Brain microvascular endothelial cell (primary cell): ENCODE data around the gene USP3.
A peak's percentile ranks its signal among the peaks of the same experiment; 100 is the strongest.

ENCODE experiments used
- DNase-seq: peaks from one replicate; pipeline ENCODE4 v3.0.0-alpha.2; 2020
- H3K27ac ChIP-seq: fragments of 250-450 bp; sonication (Bioruptor Pico); 2 replicates; pipeline ENCODE4 v1.5.1; 2020; ENCODE audit warnings: mild to moderate bottlenecking, moderate library complexity
- H3K27me3 ChIP-seq: fragments of 250-450 bp; sonication (Bioruptor Pico); replicated peaks from 2 replicates; pipeline ENCODE4 v1.5.1; 2020; ENCODE audit warnings: mild to moderate bottlenecking
- H3K36me3 ChIP-seq: fragments of 250-450 bp; sonication (Bioruptor Pico); replicated peaks from 2 replicates; pipeline ENCODE4 v1.5.1; 2020; ENCODE audit warnings: mild to moderate bottlenecking
- H3K4me3 ChIP-seq: 2 replicates; pipeline ENCODE4 v1.5.1; 2011; ENCODE audit warnings: low read depth, mild to moderate bottlenecking, control low read depth, low read length, moderate library complexity
- in situ Hi-C: cut with HindIII; loops from 2 replicates; pipeline ENCODE4 v1.10.0; 2017; ENCODE audit warnings: low sequenced_read_pairs, low pct_ligation_motif_present
- TF ChIP-seq, protein P1 (sequence below): IDR thresholded peaks from 2 replicates; pipeline ENCODE4 v1.5.1; 2011; ENCODE audit warnings: low read depth, mild to moderate bottlenecking, moderate library complexity, low read length, control low read depth, inconsistent platforms; ENCODE audit errors: missing control alignments

The USP3 gene, protein sequence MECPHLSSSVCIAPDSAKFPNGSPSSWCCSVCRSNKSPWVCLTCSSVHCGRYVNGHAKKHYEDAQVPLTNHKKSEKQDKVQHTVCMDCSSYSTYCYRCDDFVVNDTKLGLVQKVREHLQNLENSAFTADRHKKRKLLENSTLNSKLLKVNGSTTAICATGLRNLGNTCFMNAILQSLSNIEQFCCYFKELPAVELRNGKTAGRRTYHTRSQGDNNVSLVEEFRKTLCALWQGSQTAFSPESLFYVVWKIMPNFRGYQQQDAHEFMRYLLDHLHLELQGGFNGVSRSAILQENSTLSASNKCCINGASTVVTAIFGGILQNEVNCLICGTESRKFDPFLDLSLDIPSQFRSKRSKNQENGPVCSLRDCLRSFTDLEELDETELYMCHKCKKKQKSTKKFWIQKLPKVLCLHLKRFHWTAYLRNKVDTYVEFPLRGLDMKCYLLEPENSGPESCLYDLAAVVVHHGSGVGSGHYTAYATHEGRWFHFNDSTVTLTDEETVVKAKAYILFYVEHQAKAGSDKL

GRCh38 chr15:63504247-63504978, at the start of gene USP3:
USP3 (plus strand) TSS chr15:63504593; CDS start chr15:63504740, 147 bp downstream.
- H3K27ac ChIP-seq = peak within 1 kb of the TSS; percentile 98
- H3K36me3 ChIP-seq = no peaks in the 10 kb centered on the region
- H3K27me3 ChIP-seq = no peaks in the 10 kb centered on the region
- in situ Hi-C loops = no loop called here
- TF ChIP-seq, protein P1, sequence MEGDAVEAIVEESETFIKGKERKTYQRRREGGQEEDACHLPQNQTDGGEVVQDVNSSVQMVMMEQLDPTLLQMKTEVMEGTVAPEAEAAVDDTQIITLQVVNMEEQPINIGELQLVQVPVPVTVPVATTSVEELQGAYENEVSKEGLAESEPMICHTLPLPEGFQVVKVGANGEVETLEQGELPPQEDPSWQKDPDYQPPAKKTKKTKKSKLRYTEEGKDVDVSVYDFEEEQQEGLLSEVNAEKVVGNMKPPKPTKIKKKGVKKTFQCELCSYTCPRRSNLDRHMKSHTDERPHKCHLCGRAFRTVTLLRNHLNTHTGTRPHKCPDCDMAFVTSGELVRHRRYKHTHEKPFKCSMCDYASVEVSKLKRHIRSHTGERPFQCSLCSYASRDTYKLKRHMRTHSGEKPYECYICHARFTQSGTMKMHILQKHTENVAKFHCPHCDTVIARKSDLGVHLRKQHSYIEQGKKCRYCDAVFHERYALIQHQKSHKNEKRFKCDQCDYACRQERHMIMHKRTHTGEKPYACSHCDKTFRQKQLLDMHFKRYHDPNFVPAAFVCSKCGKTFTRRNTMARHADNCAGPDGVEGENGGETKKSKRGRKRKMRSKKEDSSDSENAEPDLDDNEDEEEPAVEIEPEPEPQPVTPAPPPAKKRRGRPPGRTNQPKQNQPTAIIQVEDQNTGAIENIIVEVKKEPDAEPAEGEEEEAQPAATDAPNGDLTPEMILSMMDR = peak; percentile 30
- DNase-seq = peak; percentile 92
- H3K4me3 ChIP-seq = peak within 1 kb of the TSS; percentile 84

GRCh38 chr15:63456258-63456657, 48.1 kb upstream of the USP3 start:
- no peak for DNase-seq
- in situ Hi-C loops = no loop called here
- H3K27ac ChIP-seq = no peak overlapping the region
- H3K27me3 ChIP-seq = no peaks in the 10 kb centered on the region
- TF ChIP-seq, protein P1 = no peak
- H3K36me3 ChIP-seq = no peaks in the 10 kb centered on the region
- H3K4me3 ChIP-seq = no peak overlapping the region

DNA sequence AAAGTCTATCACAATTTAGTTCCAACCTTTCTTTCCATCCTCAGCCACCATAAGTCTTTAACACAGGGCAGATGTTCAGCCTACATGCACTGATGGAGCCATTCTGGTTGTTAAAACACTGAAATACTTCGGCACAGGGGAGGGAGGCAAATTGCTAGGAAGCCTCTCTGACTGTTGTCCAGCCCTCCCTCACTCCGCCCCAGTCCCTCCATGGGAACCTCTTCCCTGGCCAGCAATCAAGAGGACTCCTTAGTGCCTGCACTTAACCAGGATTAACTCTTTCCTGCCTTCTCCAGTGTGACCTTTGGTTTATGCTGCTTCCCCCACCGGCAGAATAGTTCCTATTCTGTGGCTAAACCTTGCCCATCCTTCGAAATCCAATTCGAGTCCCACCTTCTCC, 47.0 kb upstream of the USP3 start:
- no peak overlapping the region for H3K27ac ChIP-seq
- H3K27me3 ChIP-seq = no peaks in the 10 kb centered on the region
- H3K36me3 ChIP-seq = no peaks in the 10 kb centered on the region
- in situ Hi-C loops = no loop called here
- no peak for DNase-seq
- H3K4me3 ChIP-seq = no peak overlapping the region
- TF ChIP-seq, protein P1 = no peak

DNA sequence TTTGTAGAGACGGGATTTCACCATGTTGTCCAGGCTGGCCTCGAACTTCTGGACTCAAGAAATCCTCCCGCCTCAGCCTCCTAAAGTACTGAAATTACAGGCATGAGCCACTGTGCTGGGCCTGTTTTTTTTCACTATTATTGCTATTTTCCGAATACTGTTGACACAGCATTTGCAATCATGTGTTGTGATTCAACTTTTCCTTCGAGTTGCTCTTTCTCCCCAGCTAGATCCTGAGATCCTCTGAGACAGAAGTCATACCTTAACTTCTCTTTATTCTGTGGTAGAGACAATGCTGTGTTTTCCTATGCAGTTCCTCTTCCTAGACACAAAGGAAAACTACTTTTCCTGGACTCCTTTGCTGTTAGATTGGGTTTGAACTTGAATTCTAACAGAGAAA, 46.4 kb upstream of the USP3 start:
- H3K36me3 ChIP-seq = no peaks in the 10 kb centered on the region
- no peak overlapping the region for H3K27ac ChIP-seq
- no peaks in the 10 kb centered on the region for H3K27me3 ChIP-seq
- H3K4me3 ChIP-seq = no peak overlapping the region
- no peak for DNase-seq
- TF ChIP-seq, protein P1 = no peak
- in situ Hi-C loops = no loop called here

DNA sequence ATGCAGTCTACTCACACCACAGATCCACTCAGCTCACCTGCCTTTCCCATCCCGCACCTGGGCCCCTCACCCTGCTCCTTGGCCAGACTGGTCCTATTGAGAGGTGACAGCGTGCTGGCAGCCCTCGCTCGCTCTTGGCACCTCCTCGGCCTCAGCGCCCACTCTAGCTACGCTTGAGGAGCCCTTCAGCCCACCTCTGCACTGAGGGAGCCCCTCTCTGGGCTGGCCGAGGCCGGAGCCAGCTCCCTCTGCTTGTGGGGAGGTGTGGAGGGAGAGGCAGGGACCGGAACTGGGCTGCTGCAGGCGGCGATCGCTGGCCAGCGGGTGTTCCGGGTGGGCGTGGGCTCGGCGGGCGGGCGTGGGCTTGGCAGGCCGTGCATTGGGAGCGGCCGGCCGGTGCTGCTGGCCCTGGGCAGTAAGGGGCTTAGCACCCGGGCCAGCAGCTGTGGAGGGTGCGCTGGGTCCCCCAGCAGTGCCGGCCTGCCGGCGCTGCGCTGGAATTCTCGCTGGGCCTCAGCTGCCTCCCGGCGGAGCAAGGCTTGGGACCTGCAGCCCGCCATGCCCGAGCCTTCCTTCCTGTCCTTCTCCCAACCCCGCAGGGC, 45.5 kb upstream of the USP3 start:
- no peak for DNase-seq
- H3K27me3 ChIP-seq = no peaks in the 10 kb centered on the region
- in situ Hi-C loops = no loop called here
- H3K4me3 ChIP-seq = no peak overlapping the region
- no peak overlapping the region for H3K27ac ChIP-seq
- H3K36me3 ChIP-seq = no peaks in the 10 kb centered on the region
- TF ChIP-seq, protein P1 = no peak
